Activated T-helper 2 cell treated with anti-CD3 and anti-CD28 coated beads, Interferon-gamma antibody, Interleukin-2, Interleukin-4, amounts not matched to agents 10 μg/mL and 5 μg/mL and 100 μg/mL, durations not matched to agents 14 hours and 24 hours and 36 hours (primary cell): ENCODE measurements around the gene CCDC88A. TPM values are rescaled to one million over a fixed set of nuclear protein-coding genes. Genes with fewer than 3 reads are reported as not detected.
"Not testable (repeated sequence)": the region's sequence is repeated elsewhere in the genome, so short reads cannot be mapped to it uniquely, and the experiment has no call there.

Experiments used
- DNase-seq: peaks from one replicate; pipeline ENCODE4 v3.0.0; 2021; ENCODE audit warnings: low spot score
- H3K27ac Mint-ChIP-seq: one replicate; pipeline ENCODE4 v1.8.0; 2021; ENCODE audit warnings: mixed read lengths
- H3K27me3 Mint-ChIP-seq: one replicate; pipeline ENCODE4 v1.8.0; 2021; ENCODE audit warnings: low read depth, mixed read lengths
- H3K36me3 Mint-ChIP-seq: one replicate; pipeline ENCODE4 v1.8.0; 2021; ENCODE audit warnings: low read depth, mixed read lengths
- H3K4me1 Mint-ChIP-seq: one replicate; pipeline ENCODE4 v1.8.0; 2021; ENCODE audit warnings: low read depth, mixed read lengths
- H3K4me3 Mint-ChIP-seq: one replicate; pipeline ENCODE4 v1.8.0; 2021; ENCODE audit warnings: low read depth, mild to moderate bottlenecking, moderate library complexity, mixed read lengths
- H3K9me3 Mint-ChIP-seq: one replicate; pipeline ENCODE4 v1.8.0; 2021; ENCODE audit warnings: mixed read lengths
- intact Hi-C: fragments of 100-400 bp; cut with micrococcal nuclease; formaldehyde crosslinking; loops from one replicate; pipeline ENCODE4 v1.15.1; 2023
- total RNA-seq: library from RNA; stranded (reverse); gene quantifications from 2 replicates; pipeline ENCODE4 v1.2.3, GENCODE V29; 2022

The CCDC88A gene
- 19.0 and 19.8 TPM in 2 replicates for total RNA-seq

- Mint-ChIP-seq H3K4me1 (peaks cover 27% of the 10 kb centered on the region), H3K4me3 (peak within 1 kb of the TSS; percentile 91), H3K27me3 (peaks cover 29% of the 10 kb centered on the region), H3K9me3 (no peaks in the 10 kb centered on the region), H3K27ac (peak within 1 kb of the TSS; percentile 69), H3K36me3 (no peaks in the 10 kb centered on the region)
- intact Hi-C loops, result loop anchor here (1.0 to 10.0 kb wide), 9 partner anchors 97 to 1305 kb away; partner anchors contain the start of genes ACYP2, CFAP36, CLHC1 and MTIF2
- peak; percentile 86 for DNase-seq
Measured at GRCh38 chr2:55419679-55420438, at the start of gene CCDC88A. CCDC88A (minus strand) TSS chr2:55419856; CDS start chr2:55419079, 777 bp downstream.

GRCh38 chr2:55461679-55462078, 42.0 kb upstream of the CCDC88A start:
- DNase-seq, result no peak
- H3K4me3 Mint-ChIP-seq, result no peak overlapping the region
- H3K36me3 Mint-ChIP-seq, result no peaks in the 10 kb centered on the region
- H3K4me1 Mint-ChIP-seq, result no peaks in the 10 kb centered on the region
- intact Hi-C loops, result no loop called here
- H3K27ac Mint-ChIP-seq, result no peak overlapping the region
- no peaks in the 10 kb centered on the region for H3K9me3 Mint-ChIP-seq
- H3K27me3 Mint-ChIP-seq, result peaks cover 2% of the 10 kb centered on the region

GRCh38 chr2:55460562-55460961, 40.9 kb upstream of the CCDC88A start:
- H3K4me1 Mint-ChIP-seq, result no peaks in the 10 kb centered on the region
- no peaks in the 10 kb centered on the region for H3K9me3 Mint-ChIP-seq
- no peak overlapping the region for H3K4me3 Mint-ChIP-seq
- intact Hi-C loops, result no loop called here
- peaks cover 2% of the 10 kb centered on the region for H3K27me3 Mint-ChIP-seq
- H3K36me3 Mint-ChIP-seq, result no peaks in the 10 kb centered on the region
- H3K27ac Mint-ChIP-seq, result no peak overlapping the region
- no peak for DNase-seq

- Mint-ChIP-seq H3K4me1 (no peaks in the 10 kb centered on the region), H3K9me3 (no peaks in the 10 kb centered on the region), H3K4me3 (no peak overlapping the region), H3K27me3 (peaks cover 2% of the 10 kb centered on the region), H3K36me3 (no peaks in the 10 kb centered on the region), H3K27ac (no peak overlapping the region)
- no peak for DNase-seq
- intact Hi-C loops, result no loop called here
Measured at GRCh38 chr2:55459714-55460274, 40.1 kb upstream of the CCDC88A start.

GRCh38 chr2:55459279-55459678, 39.6 kb upstream of the CCDC88A start:
- intact Hi-C loops, result no loop called here

GRCh38 chr2:55454121-55454520, 34.5 kb upstream of the CCDC88A start:
- Mint-ChIP-seq H3K4me3 (no peak overlapping the region), H3K9me3 (no peaks in the 10 kb centered on the region), H3K27me3 (no peaks in the 10 kb centered on the region), H3K27ac (no peak overlapping the region), H3K4me1 (no peaks in the 10 kb centered on the region), H3K36me3 (no peaks in the 10 kb centered on the region)
- intact Hi-C loops, result no loop called here
- DNase-seq, result no peak

More at GRCh38 chr2:55459279-55459678, 39.6 kb upstream of the CCDC88A start:
- H3K9me3 Mint-ChIP-seq, result no peaks in the 10 kb centered on the region
- H3K4me1 Mint-ChIP-seq, result no peaks in the 10 kb centered on the region
- H3K27ac Mint-ChIP-seq, result no peak overlapping the region
- peaks cover 2% of the 10 kb centered on the region for H3K27me3 Mint-ChIP-seq
- no peaks in the 10 kb centered on the region for H3K36me3 Mint-ChIP-seq
- H3K4me3 Mint-ChIP-seq, result no peak overlapping the region
- DNase-seq, result no peak

GRCh38 chr2:55452879-55453278, 33.2 kb upstream of the CCDC88A start:
- Mint-ChIP-seq H3K36me3 (no peaks in the 10 kb centered on the region), H3K9me3 (no peaks in the 10 kb centered on the region), H3K27ac (no peak overlapping the region), H3K4me3 (no peak overlapping the region), H3K4me1 (no peaks in the 10 kb centered on the region), H3K27me3 (no peaks in the 10 kb centered on the region)
- no peak for DNase-seq
- intact Hi-C loops, result no loop called here

GRCh38 chr2:55451699-55452098, 32.0 kb upstream of the CCDC88A start:
- H3K27me3 Mint-ChIP-seq, result no peaks in the 10 kb centered on the region
- no peak overlapping the region for H3K27ac Mint-ChIP-seq
- H3K4me3 Mint-ChIP-seq, result no peak overlapping the region
- no peaks in the 10 kb centered on the region for H3K36me3 Mint-ChIP-seq
- DNase-seq, result no peak
- intact Hi-C loops, result no loop called here
- H3K4me1 Mint-ChIP-seq, result no peaks in the 10 kb centered on the region
- H3K9me3 Mint-ChIP-seq, result no peaks in the 10 kb centered on the region

GRCh38 chr2:55450014-55450413, 30.4 kb upstream of the CCDC88A start:
- H3K4me3 Mint-ChIP-seq, DNase-seq, H3K36me3 Mint-ChIP-seq, H3K27ac Mint-ChIP-seq, H3K4me1 Mint-ChIP-seq, H3K9me3 Mint-ChIP-seq, H3K27me3 Mint-ChIP-seq, intact Hi-C loops: not testable (repeated sequence)

- intact Hi-C loops, H3K27ac Mint-ChIP-seq, H3K27me3 Mint-ChIP-seq, H3K9me3 Mint-ChIP-seq, H3K4me1 Mint-ChIP-seq, H3K36me3 Mint-ChIP-seq, H3K4me3 Mint-ChIP-seq, DNase-seq: not testable (repeated sequence)
Measured at GRCh38 chr2:55442045-55442760, 22.5 kb upstream of the CCDC88A start.

- Mint-ChIP-seq H3K9me3 (no peaks in the 10 kb centered on the region), H3K4me1 (no peaks in the 10 kb centered on the region), H3K4me3 (no peak overlapping the region), H3K27me3 (peaks cover 4% of the 10 kb centered on the region), H3K36me3 (no peaks in the 10 kb centered on the region), H3K27ac (no peak overlapping the region)
- DNase-seq, result no peak
- intact Hi-C loops, result no loop called here
Measured at GRCh38 chr2:55441280-55441892, 21.7 kb upstream of the CCDC88A start.

- DNase-seq, result no peak
- H3K4me3 Mint-ChIP-seq, result no peak overlapping the region
- intact Hi-C loops, result no loop called here
- no peaks in the 10 kb centered on the region for H3K36me3 Mint-ChIP-seq
- H3K27ac Mint-ChIP-seq, result no peak overlapping the region
- H3K27me3 Mint-ChIP-seq, result peaks cover under 1% of the 10 kb centered on the region
- no peaks in the 10 kb centered on the region for H3K9me3 Mint-ChIP-seq
- no peaks in the 10 kb centered on the region for H3K4me1 Mint-ChIP-seq
Measured at GRCh38 chr2:55439101-55439397, 19.4 kb upstream of the CCDC88A start.
